RCC 7860 (cell line): ENCODE data around the gene FAM234B.
"Not testable (repeated sequence)": the region's sequence is repeated elsewhere in the genome, so short reads cannot be mapped to it uniquely, and the experiment has no call there.

Source experiments
- DNase-seq: peaks from one replicate; pipeline ENCODE4 v3.0.0-alpha.2; 2015; ENCODE audit warnings: low spot score
- FAIRE-seq: peaks from 2 replicates; lab custom pipeline; 2012; peaks lifted over from hg19 to GRCh38; lab: Jason Lieb, UNC

The FAM234B gene

DNA sequence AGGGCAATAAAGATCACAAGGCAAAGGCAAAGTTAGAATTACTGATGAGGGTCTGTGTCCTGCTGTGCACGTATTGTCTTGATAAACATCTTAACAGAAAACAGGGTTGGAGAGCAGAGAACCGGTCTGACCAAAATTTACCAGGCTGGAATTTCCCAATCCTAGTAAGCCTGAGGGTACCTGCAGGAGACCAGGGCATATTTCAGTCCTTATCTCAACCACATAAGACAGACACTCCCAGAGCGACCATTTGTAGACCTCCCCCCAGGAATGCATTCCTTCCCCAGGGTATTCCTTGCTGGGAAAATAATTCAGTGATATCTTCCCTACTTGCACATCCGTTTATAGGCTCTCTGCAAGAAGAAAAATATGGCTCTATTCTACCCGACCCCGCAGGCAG lies 9.4 kb downstream of the FAM234B start:
- FAIRE-seq, DNase-seq: not testable (repeated sequence)

- FAIRE-seq, result no peak
- DNase-seq, result no peak
These were observed 16.4 kb downstream of the FAM234B start for GRCh38 chr12:13060581-13060980.

- DNase-seq, result no peak
- FAIRE-seq, result no peak
These were observed 17.2 kb downstream of the FAM234B start for GRCh38 chr12:13061377-13061776.

DNA sequence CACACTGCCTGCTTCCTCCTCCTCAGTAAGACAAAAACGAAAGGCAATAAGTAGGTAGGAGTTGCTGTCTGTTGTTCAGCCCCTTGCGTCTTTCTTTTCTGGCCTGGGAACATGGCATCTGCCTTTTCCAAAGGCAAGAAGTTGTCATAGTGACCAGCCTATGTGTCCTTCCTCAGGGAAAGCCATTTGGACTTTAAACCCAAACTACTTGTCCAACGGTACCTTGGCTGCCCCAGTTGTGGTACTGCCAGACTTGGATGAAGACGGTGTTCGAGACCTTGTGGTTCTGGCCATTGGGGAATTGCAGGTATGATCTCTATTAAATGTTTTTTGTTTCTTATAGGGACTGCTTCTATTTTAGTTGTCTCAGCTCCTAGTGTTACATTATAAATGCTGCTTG lies 18.5 kb downstream of the FAM234B start:
- FAIRE-seq, result no peak
- DNase-seq, result no peak

- DNase-seq, result no peak
These were observed 21.8 kb downstream of the FAM234B start for GRCh38 chr12:13066014-13066413.

DNA sequence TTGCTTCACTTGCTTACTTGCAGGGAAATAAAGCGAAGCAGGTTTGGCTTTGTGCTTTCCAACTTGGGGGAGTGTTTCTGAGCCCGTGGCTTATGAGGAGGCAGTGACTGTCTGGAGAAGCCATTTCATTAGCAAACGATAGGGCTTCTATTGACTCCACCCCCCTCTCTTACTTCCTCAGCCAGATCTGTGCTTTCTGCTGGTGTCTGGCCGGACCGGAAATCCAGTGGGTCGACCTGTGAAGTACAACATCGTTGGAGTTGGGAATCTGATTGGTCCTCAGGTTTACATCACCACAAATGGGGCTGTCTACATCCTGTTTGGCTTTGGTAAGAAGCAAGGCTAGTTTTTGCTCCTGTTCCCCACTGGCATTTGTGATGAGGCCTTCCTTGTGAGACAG lies 22.3 kb downstream of the FAM234B start:
- FAIRE-seq, result no peak
- DNase-seq, result no peak

More at GRCh38 chr12:13066014-13066413, 21.8 kb downstream of the FAM234B start:
- FAIRE-seq, result no peak

- FAIRE-seq, result no peak
- DNase-seq, result no peak
These were observed 23.1 kb downstream of the FAM234B start for GRCh38 chr12:13067322-13067721.

DNA sequence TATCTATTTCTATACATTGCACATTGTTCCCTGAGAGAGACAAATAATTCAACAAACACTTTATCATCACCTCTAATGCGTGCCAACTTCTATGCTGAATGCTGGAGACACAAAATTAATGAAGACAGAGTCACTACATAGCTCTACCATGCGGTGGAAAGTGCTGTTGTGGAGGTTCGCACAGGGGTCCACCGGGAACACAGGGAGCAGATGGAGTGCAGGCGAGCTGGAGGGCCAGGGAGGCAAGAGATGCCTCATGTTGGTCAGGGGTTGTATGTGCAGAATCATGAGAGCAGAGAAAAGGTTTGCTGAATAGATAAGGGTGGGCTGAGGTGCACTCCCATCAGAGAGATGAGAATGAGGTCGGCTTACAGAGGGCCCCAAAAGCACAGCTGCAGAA lies 25.2 kb downstream of the FAM234B start:
- DNase-seq (no peak), FAIRE-seq (no peak)

- no peak for FAIRE-seq
These were observed 27.4 kb downstream of the FAM234B start for GRCh38 chr12:13071305-13072280.

DNA sequence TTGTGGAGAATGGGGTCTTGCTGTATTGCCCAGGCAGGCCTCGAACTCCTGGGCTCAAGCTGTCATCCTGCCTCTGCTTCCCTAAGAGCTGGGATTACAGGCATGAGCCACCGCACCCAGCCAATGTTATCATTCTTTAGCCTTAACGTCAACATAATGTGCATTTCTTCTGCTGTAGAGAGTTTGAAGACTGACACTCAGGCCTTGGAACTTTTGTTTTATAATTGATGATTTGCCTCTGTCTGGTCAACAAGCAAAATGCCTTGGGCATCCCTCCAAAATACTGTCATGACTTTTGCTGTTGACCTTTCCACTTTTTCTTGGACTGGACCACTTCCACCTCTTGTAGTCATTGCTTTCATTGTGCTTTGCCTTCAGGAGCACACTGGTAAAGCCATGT lies 29.0 kb downstream of the FAM234B start:
- DNase-seq (no peak), FAIRE-seq (no peak)

More at GRCh38 chr12:13071305-13072280, 27.4 kb downstream of the FAM234B start:
- no peak for DNase-seq

- DNase-seq, result no peak
- FAIRE-seq, result no peak
These were observed 30.4 kb downstream of the FAM234B start for GRCh38 chr12:13074396-13075117.

GRCh38 chr12:13075118-13075480 lies 30.9 kb downstream of the FAM234B start:
- FAIRE-seq (no peak), DNase-seq (no peak)

DNA sequence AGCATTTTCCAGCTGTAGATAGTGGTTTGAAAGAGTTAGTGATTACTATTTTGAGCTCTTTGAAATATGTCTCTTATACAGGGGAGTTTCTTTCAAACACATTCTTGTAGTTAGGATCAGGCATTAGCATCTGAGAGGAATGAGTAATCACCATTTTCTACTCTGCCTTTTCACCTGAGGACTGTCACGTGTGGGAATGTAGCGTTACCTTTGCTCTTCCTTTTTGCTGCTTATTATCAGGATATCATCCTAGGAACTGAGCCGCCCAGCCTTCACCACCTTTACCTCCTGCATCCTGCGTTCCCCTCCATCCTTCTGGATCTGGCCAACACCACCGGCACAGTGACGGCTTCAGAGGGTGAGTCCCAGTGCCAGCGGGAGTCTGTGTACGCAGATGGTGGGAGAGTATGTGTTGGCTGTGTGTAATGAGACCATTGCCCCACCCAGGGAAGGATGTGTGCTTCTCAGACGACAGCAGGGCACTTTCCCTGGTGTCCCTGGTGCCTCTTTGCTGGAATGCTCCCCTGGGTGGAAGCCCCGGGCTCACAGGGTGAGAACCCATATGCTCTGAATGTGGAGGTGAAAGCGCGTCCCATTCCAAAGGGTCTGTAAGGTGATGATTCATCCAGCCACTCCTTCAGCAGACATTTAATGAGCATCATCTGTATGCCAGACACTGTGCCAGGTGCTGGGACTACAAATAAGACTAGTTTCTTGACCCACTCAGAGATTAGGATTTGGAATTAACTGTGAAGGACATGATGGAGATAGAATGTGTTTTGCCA lies 31.8 kb downstream of the FAM234B start:
- no peak for FAIRE-seq
- no peak for DNase-seq

- DNase-seq (no peak), FAIRE-seq (no peak)
These were observed 35.3 kb downstream of the FAM234B start for GRCh38 chr12:13079440-13079906.

- DNase-seq (no peak), FAIRE-seq (no peak)
These were observed 36.1 kb downstream of the FAM234B start for GRCh38 chr12:13080266-13080665.

DNA sequence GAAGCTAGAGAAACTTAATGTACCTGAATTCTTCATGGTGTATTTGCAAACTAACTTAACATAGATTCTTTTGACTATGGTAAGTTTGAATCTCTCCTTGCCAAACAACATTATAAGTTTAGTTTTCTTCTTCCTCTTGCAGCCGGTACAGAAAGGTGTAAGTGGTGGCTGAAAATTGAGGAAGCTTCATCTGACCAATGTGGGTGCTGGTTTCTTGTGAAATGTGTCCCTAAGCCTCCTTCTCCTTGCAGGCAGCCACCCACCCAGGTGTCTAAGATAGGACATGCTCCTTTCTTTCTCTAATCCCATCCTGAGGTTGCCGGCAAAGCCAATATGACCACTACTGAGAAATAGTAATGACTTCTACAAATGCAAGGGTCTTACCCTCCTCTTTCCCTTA lies 38.7 kb downstream of the FAM234B start:
- FAIRE-seq (no peak), DNase-seq (no peak)

- FAIRE-seq, DNase-seq: not testable (repeated sequence)
These were observed 39.5 kb downstream of the FAM234B start for GRCh38 chr12:13083638-13084037.

- FAIRE-seq (no peak), DNase-seq (no peak)
These were observed 40.9 kb downstream of the FAM234B start for GRCh38 chr12:13084898-13085640.

DNA sequence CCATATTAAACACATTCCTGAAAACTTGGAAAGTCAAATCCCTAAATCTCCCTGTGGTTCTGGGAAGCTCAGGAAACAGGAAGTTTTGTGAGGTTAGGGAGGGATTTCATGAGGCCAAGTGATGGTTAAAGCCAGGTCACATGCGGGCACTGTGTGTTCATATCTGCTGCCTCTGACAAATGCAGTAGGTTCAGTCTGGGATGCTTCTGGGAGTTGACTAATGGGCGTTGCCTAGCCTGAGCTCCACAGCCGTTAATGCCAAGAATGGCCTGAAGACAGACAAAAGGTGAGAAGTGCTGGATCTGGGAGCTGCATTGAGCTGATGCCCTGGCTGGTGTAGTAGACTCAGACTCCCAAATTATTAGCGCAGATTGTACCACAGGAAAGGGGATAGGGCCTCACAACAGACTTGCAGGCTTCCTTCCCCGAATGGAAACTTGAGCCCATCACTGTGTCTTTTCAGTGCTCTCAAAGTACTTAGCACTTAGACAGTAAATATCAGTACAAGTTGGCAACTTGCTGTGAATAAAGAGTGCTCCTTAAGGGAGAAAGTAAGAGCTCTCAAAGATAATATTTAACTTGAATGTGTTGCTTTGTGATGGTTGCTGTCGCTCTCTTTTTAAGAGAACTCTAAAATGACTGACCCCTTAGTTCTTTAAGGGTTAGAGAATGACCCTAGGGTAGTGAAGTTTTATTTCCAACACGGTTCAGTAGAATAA lies 41.9 kb downstream of the FAM234B start:
- no peak for FAIRE-seq

DNA sequence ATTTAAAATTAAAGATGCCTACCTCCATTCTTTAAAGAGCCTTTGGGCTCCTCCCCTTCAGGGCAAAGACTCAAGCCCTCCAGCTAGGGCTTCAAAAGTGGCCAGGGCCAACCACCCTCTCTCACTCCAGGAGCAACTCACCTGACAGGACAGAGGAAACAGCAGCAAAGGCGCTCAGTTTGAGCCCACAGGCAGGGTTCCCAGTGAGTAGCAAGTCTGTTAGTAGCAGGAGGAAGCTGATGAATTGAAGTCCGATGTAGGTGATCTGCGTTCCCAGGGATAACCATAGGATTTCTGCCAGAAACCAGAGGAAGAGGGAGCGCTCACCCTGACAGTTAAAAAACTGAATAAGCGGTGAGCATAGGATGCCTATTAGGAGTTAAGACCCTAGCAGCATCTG lies 43.6 kb downstream of the FAM234B start:
- DNase-seq (no peak), FAIRE-seq (no peak)

More for the DNA sequence above, 41.9 kb downstream of the FAM234B start:
- no peak for DNase-seq
